IPS-18c (cell line): Measurements from ENCODE around the gene RCAN1.
"Not testable (repeated sequence)": the region's sequence is repeated elsewhere in the genome, so short reads cannot be mapped to it uniquely, and the experiment has no call there.

ENCODE experiments used
- H3K4me3 ChIP-seq: 2 replicates; pipeline ENCODE4 v1.7.0; 2013; ENCODE audit warnings: low read depth, mild to moderate bottlenecking, low read length, moderate library complexity; ENCODE audit not compliant: insufficient read depth
- H3K9me3 ChIP-seq: one replicate; pipeline ENCODE4 v1.6.1; 2013; ENCODE audit warnings: mild to moderate bottlenecking, low read length, moderate library complexity; ENCODE audit not compliant: control insufficient read depth, insufficient read depth

RCAN1 gene

DNA sequence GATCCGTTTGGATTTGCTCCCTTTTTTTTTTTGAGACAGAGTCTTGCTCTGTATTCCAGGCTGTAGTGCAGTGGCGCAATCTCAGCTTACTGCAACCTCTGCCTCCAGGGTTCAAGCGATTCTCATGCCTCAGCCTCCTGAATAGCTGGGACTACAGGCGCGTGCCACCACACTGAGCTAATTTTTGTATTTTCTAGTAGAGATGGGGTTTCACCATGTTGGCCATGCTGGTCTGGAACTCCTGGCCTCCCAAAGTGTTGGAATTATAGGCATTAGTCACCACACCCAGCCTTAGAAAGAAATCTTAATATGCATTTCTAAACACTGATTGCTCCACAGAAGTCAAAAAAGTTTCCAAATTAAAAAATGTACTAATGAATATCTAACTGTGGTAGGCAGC is 7.5 kb downstream of the RCAN1 start:
- not testable (repeated sequence) for H3K9me3 ChIP-seq, H3K4me3 ChIP-seq

- H3K4me3 ChIP-seq, result no peak overlapping the region
- H3K9me3 ChIP-seq, result no peaks in the 10 kb centered on the region
These were observed 8.3 kb downstream of the RCAN1 start for GRCh38 chr21:34606621-34607020.

GRCh38 chr21:34606051-34606450 is 8.9 kb downstream of the RCAN1 start:
- H3K4me3 ChIP-seq, result no peak overlapping the region

DNA sequence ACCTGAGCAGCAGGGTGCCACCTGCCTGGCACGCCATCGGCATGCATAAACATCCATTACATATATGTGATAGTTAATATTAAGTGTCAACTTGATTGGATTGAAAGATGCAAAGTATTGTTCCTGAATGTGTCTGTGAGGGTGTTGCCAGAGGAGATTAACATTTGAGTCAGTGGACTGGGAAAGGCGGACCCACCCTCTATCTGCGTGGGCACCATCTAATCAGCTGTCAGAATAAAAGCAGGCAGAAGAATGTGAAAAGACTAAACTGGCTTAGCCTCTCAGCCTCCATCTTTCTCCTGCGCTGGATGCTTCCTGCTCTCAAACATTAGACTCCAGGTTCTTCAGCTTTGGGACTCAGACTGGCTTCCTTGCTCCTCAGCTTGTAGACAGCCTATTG is 10.0 kb downstream of the RCAN1 start:
- H3K4me3 ChIP-seq, H3K9me3 ChIP-seq: not testable (repeated sequence)

More at GRCh38 chr21:34606051-34606450, 8.9 kb downstream of the RCAN1 start:
- no peaks in the 10 kb centered on the region for H3K9me3 ChIP-seq

DNA sequence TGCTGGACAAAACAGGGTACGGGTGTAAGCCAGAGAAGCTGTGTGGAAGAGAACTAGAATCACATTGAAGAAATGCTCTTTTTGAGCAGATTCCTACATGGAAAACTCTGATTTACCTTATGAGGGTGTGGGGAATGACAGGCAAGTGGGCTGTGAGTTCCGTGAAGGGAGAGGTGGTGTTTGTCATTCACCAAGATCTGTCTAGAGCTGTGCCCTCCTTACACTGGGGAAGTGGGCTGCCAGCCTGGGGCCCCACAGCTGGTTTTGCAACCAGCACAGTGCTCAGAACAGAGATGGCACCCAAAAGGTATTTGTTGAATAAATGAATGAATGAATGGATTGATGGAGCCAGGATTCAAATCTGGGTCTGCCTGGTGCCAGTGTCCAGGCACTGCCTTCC is 10.4 kb downstream of the RCAN1 start:
- H3K4me3 ChIP-seq, result no peak overlapping the region
- no peaks in the 10 kb centered on the region for H3K9me3 ChIP-seq

GRCh38 chr21:34603710-34604057 is 11.2 kb downstream of the RCAN1 start:
- Histone ChIP-seq H3K9me3 (no peaks in the 10 kb centered on the region), H3K4me3 (no peak overlapping the region)

GRCh38 chr21:34603002-34603709 is 11.8 kb downstream of the RCAN1 start:
- Histone ChIP-seq H3K9me3 (no peaks in the 10 kb centered on the region), H3K4me3 (no peak overlapping the region)

DNA sequence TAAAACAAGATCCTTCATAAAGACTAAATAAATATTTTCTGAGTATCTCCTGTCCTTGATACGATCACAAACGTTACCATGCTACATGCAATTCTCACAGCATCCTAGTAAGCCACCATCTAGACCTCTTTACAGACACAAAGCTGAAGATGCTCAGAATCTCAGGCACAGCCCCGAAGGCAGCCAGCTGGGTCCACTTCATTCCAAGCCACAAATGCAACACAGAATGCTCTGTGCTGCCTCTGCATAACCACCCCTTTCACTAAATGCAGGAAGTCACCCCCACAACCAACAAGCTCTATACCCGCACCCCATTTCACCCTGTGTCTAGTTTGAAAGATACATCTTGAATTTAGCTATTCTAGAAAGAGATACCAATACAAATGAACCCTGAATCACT is 12.9 kb downstream of the RCAN1 start:
- no peaks in the 10 kb centered on the region for H3K9me3 ChIP-seq
- no peak overlapping the region for H3K4me3 ChIP-seq

GRCh38 chr21:34599534-34600101 is 15.3 kb downstream of the RCAN1 start:
- no peaks in the 10 kb centered on the region for H3K9me3 ChIP-seq
- H3K4me3 ChIP-seq, result no peak overlapping the region

DNA sequence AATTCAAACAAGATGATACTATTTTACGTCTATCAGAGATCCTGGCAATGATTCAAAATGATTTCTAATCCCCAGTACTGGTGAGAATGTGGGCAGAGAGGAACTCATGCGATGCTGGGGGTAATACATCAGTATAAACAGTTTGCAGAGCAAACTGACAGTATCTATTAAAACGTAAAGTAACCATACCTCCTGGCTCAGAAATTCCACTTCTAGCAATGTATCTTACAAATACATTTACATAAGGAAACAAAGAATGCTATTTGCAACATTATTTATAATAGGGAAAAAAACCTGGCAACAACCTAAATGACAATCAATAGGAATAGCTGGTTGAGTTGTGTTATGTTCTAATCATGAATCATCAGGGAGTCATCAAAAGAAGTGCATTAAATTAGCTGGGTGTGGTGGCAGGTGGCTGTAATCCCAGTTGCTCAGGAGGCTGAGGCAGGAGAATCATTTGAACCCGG is 15.9 kb downstream of the RCAN1 start:
- no peaks in the 10 kb centered on the region for H3K9me3 ChIP-seq

GRCh38 chr21:34597406-34597805 is 17.5 kb downstream of the RCAN1 start:
- Histone ChIP-seq H3K4me3 (no peak overlapping the region), H3K9me3 (no peaks in the 10 kb centered on the region)

More for the DNA sequence above, 15.9 kb downstream of the RCAN1 start:
- H3K4me3 ChIP-seq, result no peak overlapping the region

- no peak overlapping the region for H3K4me3 ChIP-seq
- no peaks in the 10 kb centered on the region for H3K9me3 ChIP-seq
These were observed 18.2 kb downstream of the RCAN1 start for GRCh38 chr21:34596561-34597271.

DNA sequence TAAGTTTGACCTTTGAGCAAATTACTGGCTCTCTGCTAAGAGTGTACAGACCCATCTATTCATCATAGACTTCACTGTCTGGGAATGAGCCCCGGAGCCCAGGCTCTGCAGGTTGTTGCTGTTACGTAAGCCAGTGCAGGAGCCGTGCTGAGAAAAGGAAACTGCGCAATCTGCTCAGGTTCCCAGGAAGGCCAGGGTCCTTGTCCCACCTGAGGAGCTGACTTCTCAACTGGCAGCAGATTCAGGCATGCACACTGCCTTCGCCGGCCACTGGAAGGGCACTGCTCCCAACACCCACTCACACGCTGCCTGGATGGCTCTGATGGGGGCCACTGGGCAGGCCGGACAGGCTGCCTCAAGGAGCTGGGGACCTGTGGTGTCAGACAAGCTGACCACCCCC is 19.5 kb downstream of the RCAN1 start:
- H3K4me3 ChIP-seq, result no peak overlapping the region

DNA sequence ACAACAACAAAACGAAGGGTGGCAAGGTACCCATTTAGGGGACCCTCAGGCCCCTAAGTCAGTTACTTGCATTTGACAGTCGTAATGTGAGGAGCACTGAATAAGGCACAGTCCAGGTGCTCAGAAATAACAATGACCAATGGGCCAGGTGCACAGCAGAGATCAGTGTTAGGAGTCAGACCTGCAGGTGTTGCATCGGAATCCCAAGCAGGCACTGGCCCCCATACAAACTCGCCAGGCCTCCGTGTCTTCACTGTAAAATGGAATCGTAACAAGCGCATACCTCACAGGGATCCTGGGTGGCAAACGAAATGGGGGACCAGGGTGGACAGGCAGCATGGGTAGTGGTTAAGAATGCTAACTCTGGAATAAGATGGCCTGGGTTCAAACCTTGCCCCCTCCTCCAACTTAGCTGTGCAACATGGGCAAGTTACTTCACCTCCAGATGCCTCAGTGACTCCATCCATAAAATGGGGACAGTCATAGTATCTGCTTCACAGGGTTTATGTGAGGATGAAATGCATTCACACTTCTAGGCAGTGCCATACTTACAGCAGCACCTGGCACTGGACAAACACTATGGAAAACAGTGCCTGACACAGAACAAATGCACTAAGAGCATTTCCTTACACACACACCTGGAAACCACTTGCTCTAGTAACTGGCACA is 20.2 kb downstream of the RCAN1 start:
- no peak overlapping the region for H3K4me3 ChIP-seq
- no peaks in the 10 kb centered on the region for H3K9me3 ChIP-seq

More for the DNA sequence above, 19.5 kb downstream of the RCAN1 start:
- no peaks in the 10 kb centered on the region for H3K9me3 ChIP-seq

GRCh38 chr21:34593954-34594531 is 20.9 kb downstream of the RCAN1 start:
- H3K4me3 ChIP-seq, result no peak overlapping the region
- H3K9me3 ChIP-seq, result no peaks in the 10 kb centered on the region

- no peak overlapping the region for H3K4me3 ChIP-seq
- H3K9me3 ChIP-seq, result no peaks in the 10 kb centered on the region
These were observed 21.5 kb downstream of the RCAN1 start for GRCh38 chr21:34593423-34593822.

GRCh38 chr21:34592120-34592955 is 22.6 kb downstream of the RCAN1 start:
- Histone ChIP-seq H3K4me3 (no peak overlapping the region), H3K9me3 (no peaks in the 10 kb centered on the region)
